Stimulated activated CD8-positive, alpha-beta memory T cell treated with anti-CD3 and anti-CD28 coated beads, Interleukin-15, amount 100 ng/mL, for 1 hour (primary cell): ENCODE results near the gene ITPKB.

Source experiments
- DNase-seq: peaks from one replicate; pipeline ENCODE4 v3.0.0-alpha.2; 2020; ENCODE audit warnings: low read depth

Gene ITPKB

DNA sequence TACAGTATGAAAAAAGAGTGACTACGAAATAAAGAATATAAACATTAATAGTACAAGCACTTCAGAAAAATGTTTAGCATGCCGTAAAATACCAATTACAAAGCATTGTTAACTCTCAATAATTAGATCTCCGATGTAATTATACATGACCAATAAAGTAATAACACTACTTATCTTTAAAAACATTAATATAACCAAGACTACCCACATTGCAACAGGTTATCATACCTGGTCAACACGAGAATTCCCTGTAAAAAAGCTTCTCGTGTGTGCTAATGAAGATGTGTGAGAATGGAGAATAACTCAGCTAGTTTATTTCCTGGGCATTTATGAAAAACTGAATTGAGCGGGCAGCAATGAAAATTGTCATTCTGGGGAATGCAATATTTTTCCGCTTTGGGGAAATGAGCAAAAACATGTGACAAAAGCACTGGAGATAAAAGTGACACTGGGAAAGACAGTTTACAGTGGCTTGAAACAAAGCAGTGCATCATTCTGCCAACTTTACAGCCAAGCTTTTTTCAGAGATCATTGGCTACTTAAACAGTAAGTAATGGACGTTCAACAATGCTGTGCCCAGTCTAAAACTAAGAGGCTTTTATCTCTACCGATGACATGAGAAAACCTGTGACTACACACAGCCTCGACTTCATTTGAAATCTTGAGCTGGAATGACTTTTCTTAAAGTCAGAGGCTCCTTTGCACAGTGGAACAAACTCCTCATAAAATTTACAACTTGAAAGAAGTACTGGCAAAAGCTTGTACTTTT is 34.7 kb downstream of the ITPKB start:
- no peak for DNase-seq

DNA sequence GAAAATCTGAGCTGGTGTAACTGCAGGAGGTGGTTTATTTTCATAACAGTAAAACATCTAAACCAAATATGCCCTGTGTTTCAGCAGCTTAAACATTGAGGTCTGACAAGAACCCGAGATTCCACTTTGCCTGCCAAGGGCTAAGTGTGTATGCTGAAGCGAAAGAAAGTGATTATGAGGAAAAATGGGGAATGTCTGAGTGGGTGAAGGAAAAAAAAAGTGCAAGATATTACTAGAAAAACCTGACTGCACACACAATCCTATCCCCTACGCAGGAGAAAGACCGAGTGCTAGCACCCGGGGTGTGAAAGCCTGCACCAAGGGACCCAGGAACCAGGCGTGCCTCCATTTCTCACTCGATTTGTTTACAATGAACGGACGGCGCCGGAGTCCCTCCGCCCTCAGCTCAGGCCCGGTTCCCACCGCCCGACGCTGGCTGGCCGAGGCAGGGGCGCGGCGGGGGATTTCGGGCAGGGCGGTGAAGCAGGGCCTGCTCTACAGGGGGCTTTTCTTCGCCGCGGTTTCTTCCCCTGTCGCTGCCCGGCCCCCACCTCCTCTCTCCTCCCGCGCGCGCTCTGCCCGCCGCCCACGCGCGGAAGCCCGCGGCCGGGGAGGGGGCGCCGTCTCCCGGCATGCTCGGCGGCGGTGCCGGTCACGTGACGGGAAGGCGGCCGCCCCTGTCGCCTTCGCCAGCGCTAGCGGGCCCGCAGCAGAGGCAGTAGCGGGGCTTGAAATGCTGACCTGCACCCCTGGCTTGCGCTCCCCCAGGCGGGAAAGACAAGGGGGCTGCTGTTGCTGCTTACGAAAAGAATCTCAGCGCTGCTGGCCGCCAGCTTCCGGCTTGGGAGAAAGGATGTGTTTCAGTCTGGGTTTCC is 35.9 kb downstream of the ITPKB start:
- DNase-seq, result peak; percentile 61

DNA sequence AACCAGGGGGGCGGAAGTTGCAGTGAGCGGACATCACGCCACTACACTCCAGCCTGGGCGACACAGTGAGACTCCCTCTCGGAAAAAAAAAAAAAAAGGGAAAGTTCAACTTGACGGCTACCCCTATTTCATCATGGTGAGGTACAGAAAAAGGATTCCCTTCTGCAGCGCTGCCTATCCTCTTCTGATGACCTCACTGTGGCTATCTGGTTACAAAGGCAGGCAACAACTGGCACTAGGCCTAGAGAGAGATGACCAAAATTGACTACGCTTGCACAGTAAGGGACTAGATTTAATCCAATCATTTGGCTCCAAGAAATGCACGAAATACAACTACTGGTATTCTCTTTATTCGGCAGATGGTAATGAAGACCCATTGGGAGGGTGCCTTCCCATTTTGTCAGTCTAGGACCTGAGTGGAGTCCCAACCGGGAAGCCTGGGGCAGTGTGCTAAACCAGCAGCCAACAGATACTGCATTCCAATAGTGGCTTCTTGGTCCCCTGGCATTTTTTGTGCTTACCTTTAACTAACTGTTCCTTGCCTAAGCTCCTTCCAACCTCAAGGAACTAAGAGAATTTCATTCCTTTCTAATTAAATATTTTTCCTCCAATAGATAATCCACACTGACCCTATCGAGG is 36.6 kb downstream of the ITPKB start:
- no peak for DNase-seq

DNA sequence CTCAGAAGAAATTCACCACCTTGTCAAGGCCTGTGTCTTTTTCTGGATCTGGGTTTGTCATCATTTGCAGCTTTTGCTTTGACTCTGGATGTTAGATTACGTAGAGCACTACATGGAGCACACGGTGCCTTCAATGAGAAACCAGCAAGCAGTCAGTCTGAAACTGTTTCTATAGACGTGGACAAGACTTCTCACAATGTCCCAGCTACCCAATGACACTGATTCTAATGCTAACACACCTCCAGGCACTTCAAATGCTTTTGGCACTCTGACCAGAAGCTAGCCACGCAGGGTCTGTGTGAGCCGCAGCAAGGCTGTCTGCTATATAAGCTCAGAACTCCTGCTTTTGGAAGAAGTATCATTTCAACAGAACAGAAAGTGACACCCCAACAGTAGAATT is 38.2 kb downstream of the ITPKB start:
- DNase-seq, result no peak

DNA sequence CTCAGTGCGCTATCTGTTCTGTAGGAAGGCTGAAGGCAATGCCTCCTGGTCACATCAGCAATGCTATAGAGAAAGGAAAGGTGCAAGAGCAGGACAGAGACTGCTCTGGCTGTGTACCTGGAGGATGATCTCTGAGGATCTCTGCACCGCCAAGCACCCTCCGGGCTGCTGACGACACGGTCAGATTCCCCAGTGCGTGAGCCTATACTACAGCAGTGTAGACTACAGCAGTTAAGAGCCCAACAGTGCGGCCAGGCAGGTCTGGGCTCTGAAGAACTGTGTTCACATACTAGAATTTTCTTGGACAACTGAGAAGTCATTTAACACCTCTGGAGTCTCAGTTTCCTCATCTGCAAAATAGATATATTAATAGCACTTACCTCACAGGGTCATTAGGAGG is 39.9 kb downstream of the ITPKB start:
- DNase-seq, result no peak

DNA sequence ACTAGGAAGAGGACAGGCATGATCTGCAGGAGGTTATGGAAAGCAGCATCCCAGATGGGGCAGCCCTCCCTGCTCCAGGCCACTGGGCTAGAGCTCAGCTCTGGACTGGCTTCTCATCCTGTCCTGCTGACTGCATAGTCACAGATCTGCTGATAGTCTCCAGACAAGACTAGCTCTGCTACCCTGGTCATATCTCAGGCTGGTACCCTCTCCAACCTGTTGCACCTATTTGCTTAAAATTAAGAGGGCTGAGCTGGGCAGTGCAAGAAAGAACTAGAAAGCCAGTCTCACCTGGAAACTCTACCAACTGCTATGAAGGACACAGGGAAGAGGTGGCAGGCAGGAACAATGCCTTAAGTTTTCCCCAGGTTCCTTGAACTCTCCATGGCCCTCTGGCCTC is 40.4 kb downstream of the ITPKB start:
- DNase-seq, result no peak

DNA sequence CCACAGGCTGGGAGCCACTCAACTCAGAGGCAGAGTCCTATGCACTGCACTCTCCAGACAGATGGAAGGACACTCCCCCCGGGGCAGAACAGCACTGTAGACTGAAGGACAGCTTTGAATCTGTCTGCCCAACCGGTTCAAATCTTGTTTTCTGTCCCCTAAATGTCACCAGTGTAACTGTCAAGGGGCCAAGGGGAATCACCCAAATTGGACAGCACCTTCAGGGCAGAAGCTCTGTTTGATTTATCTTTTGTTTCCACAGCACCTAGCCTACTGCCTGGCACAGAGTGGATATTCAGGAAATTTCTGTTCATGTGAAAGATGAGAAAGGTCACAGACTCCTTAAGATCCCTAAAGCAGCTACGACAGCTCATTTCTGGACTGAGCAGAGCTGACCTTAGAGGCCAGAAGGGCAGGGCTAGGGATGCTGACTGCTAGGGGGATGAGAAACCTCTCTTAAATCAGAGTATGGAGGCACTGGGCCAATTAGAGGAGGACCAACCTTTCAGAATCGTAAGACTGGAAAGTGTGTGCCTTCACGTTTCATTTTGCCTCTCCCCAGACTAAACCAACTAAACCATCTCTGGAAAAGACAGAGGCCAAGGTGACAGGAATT is 41.0 kb downstream of the ITPKB start:
- DNase-seq, result no peak

DNA sequence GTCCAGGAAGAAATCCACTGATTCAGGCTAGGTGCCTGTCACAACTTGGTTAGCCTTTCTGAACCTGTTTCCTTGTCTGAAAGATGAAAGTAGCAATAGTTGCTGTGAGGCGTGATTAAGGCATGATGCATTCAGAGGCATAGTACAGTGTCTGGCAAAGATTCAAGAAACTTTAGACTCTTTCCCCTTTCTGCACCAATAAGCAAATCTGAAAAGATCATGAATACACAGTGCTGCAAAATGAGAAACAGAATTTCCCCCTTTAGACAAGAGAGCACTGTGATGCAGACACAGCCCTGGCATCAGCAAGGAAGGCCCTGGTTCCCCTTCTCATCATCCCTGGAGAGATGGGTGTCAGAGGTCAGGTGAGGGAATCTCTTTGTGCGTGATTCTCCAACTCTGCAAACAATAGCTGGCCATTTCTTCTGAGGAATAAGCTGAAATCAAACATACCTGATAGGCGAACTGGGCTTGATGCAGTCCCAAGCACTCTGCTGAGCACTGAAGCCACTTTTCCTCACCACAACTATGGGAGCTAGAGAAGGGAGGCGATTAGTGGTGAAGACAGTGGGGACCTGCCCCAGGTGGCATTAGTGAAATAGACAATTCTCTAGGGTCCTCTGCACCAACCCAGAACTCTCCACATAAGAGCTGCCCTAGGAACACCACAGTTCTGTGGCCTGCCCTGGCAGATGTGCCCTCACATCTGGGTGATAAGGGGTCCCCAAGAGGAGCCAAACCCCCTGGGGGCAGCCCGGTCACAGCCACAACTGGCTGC is 41.7 kb downstream of the ITPKB start:
- DNase-seq, result no peak

DNA sequence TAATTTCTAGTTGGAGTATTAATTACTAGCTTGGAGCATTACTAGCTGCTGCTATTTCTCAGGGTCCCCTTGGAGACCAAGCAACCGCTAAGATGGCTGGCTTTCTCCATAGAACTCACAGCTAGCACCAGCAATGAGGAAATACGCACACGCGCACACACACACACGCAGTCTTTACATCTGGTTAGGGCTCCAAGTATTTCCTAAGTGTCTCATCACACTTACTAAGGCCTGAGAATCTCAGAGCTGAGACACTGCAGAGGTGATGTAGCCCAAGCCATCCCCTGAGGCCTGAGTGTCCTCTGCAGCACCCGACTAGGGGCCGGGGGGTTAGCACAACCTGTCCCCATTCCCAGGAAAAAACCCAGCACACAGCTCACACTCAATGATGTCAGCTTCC is 42.5 kb downstream of the ITPKB start:
- DNase-seq, result no peak

DNA sequence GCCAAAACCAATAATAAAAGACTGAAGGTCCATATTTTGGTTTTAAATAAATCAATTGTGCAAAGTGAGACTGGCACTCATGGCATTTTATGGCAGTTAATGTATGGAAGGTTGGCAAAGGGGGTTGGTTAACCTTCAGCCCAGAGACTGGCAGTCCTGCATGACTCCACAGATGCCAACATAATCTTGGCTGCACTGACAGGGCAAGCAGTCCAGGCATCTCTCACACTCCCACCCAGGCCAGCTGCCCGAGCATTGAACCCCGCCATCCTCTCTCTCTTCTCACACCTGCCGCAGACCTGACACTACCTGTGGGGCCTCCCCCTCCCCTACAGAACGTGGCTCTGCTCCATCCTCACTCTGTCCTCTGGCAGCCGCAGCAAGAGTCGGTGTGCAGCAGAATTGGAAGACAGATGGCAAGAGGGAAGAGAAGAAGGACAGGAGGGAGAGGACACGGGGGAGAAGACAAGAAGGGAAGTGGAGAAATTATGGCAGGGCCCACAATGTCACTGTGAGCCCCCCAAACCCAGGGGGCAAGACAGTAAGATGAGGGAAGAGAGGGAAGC is 43.7 kb downstream of the ITPKB start:
- no peak for DNase-seq

DNA sequence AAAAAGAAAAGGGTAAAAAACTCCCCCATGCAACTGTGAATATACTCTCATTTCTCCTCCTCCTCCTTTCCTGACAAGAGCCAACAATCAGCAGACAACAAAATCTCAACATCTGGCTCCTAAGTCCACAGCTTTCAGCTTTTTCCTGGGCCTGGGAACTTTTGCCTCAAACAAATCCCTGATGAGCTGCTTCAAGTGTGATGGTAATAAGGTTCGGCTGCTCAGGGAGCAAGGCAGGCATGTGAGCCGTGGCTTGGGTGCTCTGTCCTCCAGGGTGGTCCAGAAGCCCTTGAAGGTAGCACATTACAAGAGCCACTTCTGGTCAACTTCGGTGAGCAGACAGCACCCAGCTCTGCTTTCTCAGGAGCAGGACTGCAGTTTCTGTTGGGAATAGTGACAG is 46.3 kb downstream of the ITPKB start:
- no peak for DNase-seq

DNA sequence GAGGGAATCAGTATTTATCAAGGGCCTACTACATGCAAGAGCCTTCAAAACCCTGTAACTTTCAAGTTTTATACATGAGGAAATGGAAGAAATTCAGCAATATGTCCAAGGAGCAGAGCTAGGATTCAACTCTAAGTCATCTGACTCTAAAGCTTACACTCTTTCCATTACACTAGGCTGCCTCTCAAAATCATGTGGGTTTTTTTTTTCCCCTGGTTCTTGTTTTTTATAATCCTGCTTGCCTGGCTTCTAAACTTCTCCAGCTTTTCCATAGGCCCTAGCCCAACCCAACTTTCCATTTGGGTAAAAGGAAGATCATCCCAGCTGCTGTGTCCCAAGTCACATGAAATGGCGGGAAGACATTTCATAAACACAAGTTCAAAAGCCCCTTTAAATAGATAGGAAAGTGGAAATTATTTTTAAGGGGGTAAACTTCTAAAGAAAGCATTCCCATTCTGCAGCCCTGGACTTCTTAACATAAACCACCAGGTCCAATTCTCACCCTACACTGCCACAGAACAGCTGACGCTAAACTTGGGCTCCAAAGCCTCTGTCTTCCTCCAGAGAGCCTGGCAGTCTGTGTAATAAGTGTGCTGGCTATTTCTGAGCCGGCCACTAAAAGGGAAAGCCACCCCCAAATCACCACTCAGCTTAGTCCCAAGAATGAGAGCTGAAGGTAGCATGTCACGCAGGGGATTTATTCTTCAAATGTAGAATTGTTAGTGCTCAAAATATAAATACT is 46.9 kb downstream of the ITPKB start:
- DNase-seq, result no peak

DNA sequence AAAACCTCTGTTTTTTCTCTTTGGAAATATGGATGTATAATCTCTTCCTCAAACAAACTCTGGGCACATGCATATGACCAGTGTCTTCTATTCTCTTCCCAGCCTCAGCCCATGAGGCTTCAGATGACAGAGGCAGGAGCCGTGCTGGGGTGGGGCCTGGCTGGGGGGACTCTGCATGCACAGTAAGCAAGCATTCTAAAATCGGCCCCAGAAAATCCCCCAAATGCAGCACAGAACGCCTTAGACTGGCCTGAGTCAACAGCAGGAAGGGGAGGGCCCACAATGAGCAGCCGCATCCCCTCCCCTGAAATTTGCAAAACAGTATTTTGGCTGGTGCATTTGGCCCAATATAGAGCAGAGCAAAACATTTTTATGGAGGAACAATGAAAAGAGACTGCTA is 47.8 kb downstream of the ITPKB start:
- peak; percentile 28 for DNase-seq

DNA sequence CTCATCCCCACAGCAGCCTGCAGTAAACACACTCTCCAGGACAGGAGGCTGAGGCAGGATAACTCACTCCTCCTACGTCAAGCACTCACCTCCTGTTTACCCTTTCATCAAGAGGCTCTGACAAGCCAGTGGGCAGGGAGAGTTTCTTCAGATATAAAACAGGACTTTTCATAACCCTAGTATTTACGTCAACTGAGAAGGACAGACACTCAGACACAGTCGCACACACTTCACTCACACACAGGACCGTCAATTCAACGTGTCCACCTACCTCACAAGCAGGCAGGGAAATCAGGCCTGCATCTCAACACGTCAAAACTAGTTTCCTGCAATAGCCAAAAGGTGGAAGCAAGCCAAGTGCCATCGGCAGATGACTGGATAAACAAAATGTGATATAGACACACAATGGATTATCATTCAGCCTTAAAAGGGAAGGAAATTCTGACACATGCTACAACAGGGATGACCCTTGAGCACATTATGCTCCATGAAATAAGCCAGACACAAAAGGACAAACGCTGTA is 48.6 kb downstream of the ITPKB start:
- no peak for DNase-seq

DNA sequence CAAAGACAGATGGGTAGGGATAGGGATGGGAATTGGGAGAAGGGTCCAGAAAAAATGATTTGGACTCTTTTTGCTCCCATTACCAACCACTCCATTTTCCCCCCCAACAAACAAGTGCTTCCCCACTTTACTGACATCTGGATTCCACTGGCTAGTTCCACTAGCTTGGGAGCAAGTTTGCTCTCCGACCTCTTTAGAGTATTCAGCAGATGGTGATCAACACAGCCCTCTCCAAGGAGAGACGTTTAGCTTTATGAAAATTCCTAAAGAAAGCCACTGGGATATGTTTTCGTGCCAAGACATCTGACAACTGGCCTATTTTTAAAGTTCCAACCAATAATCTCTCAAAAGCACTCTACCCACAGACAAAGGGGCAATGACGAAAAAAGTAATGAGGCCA is 50.3 kb downstream of the ITPKB start:
- DNase-seq, result no peak

DNA sequence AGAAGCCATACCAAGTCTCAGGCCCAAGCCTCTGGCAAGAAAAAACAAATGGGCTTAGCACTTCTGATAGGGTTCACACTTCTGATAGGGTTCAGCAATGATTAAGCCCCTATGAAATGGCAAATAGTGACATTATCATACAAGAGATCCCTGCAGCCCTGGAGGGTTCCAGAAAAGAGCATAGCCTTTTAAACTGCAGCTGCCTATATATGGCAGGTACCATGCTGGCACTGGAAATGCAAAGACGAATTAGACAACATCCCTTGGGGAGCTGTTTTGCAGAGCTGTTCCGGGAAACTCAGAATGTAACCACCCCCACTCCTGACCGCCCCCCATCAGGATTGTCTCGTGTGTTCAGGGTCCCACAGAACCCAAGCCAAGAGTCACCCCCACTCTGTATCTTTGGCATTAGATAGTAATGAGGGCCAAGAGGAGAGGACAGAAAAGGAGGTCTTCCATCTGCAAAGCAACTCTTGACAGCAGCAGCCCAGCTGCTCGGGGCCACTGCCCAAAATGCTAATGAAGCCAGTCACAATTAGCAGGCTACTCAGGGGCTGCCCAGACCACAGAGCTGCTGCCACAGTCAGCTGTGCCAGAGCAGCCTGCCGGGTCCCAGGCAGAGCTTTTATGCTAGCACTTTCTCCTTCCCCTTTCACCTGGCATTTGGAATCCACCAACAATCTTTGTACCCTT is 50.9 kb downstream of the ITPKB start:
- no peak for DNase-seq

DNA sequence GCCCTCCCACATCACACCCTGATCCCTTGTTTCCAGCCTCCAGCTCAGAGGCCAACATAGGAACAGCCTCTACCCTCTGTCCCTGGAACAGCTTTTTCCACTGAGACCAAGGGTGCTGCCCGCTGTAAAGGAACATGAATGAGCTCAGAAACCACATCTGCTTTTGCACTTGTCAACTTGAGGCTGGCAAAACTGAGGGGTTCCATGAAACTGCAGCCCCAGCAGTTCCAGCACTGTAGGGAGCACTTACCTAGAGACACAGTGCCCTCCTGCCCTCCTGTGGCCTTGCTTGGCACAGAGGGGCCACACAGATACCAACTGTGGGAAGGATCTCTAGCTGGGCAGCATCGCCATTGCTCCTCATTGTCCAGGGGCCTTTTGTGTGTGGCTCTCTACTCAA is 51.7 kb downstream of the ITPKB start:
- DNase-seq, result no peak

DNA sequence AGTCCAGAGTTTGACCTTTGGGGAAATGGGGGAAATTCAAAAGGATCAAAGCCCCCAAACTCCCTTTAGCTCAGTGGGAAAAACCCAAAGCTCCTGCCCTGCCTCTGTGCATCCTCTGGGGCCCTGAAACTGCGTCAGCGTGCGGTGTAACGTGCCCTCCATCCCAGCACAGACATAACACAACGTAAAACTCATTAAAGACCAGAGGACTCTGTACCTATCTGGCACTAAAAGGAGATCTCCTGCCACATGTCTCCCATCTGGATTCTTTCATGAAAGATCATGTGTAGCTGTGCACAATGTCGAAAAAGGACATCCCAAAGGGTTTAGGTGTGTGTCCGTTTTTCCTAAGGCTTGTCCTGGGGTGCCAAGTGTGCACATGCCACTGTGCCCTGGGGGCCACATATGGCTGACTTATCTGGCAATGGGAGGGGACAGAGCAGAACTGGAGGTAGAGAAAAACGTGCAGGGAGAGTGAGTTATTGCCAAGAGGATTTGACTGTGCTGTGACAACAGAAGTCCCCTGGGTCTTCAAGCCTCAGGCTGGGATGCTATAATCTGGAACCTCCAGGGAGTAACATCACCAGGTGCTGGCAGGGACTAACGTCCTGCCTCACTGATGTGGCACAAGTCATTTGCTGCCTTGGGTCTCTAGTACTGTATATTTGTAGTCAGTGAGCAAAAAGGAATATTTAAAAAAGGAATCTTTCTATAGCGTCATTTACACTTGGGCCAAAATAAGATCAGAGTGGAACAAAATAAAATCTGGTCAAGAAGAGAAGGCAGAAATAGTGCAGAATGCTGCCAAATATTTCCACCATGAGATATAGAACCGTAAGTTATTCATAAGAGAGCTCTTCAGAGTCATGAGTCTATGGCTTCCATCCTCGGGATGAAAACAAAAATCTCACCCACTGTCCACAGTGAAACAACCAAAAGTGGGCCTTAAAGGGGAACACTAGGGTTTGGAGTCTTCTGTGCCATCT is 52.3 kb downstream of the ITPKB start:
- DNase-seq, result no peak
